Uterus (tissue), 4 donors: ENCODE data around the gene PGGHG. TPM values are rescaled to one million over a fixed set of nuclear protein-coding genes. Genes with fewer than 3 reads are reported as not detected.
"Not testable (repeated sequence)": the region's sequence is repeated elsewhere in the genome, so short reads cannot be mapped to it uniquely, and the experiment has no call there.

Experiments
- DNase-seq, 2 donors: peaks; one replicate each; pipeline ENCODE4 v3.0.0-alpha.2; 2019 to 2020
- H3K27ac ChIP-seq, 2 donors: fragments of 200-600 bp; sonication (generic); 1 replicate in 1 of 2; 2 replicates in 1 of 2; pipeline ENCODE4 v1.5.1; 2016 to 2018
- H3K27me3 ChIP-seq, 2 donors: fragments of 200-600 bp; sonication (generic); one replicate each; pipeline ENCODE4 v1.5.1; 2018 to 2019; ENCODE audit warnings: control low read depth in 1 of 2
- H3K36me3 ChIP-seq, 2 donors: fragments of 200-600 bp; sonication (generic); one replicate each; pipeline ENCODE4 v1.5.1; 2019; ENCODE audit warnings: control low read depth in 1 of 2
- H3K4me1 ChIP-seq, 2 donors: fragments of 200-600 bp; sonication (generic); one replicate each; pipeline ENCODE4 v1.5.1; 2018 to 2019; ENCODE audit warnings: control low read depth in 1 of 2
- H3K4me3 ChIP-seq, 2 donors: fragments of 200-600 bp; sonication (generic); 1 replicate in 1 of 2; 2 replicates in 1 of 2; pipeline ENCODE4 v1.5.1; 2018 to 2019; ENCODE audit warnings: mild to moderate bottlenecking in 1 of 2
- H3K9me3 ChIP-seq, 2 donors: fragments of 200-600 bp; sonication (generic); one replicate each; pipeline ENCODE4 v1.5.1; 2019; ENCODE audit warnings: control low read depth in 1 of 2
- POLR2A ChIP-seq, 2 donors: fragments of 450-650 bp; IDR thresholded peaks; one replicate each; pipeline ENCODE4 v1.6.1; 2016; ENCODE audit warnings: antibody characterized with exemption in 2 of 2, mild to moderate bottlenecking in 1 of 2, moderate library complexity in 1 of 2
- intact Hi-C: fragments of 100-400 bp; cut with DNase I; formaldehyde crosslinking; loops from one replicate; pipeline ENCODE4 v1.15.1; 2023; ENCODE audit warnings: low total_unique reads
- total RNA-seq, 4 donors: library from RNA; depleted of rRNA in 3 of 4; stranded (reverse); fragments of >200 nt in 3 of 4; gene quantifications; one replicate each; pipeline versions ENCODE4 v1.1.0 to v1.2.4, GENCODE V29; 2014 to 2023
- TF ChIP-seq, protein P1 (sequence below), 4 experiments: fragments of 200-600 bp in 2 of 4; fragments of 450-650 bp in 2 of 4; sonication (generic) in 2 of 4; IDR thresholded peaks; one replicate each; pipeline ENCODE4 v1.5.1; 2016 to 2019; ENCODE audit warnings: antibody characterized with exemption in 4 of 4, mild to moderate bottlenecking in 2 of 4, moderate library complexity in 1 of 4
- donor health status: DM: yes; HTN: yes; CAD: no.

Gene PGGHG
- total RNA-seq, 4 donors from 2014 or later, result 7.9 to 29.1 (median 14.2) TPM

DNA sequence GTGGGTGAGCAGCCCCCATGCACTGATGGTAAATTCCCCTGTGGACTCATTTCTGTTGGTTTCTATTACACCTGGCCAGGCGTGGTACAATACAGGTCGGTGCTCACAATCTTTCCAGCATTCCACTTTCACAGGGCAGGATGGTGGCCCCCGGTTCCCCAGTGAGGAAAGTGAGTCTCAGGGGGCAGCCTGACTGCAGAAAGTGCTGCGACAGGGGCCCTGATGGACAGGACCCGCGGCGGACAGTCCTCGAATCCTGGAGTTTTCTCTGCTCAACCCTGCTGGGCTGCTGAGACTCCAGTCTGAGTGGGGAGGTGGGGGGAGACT lies 3.1 kb upstream of the PGGHG start:
- Histone ChIP-seq H3K9me3 (no peaks in the 10 kb centered on the region), H3K36me3 (no peaks in the 10 kb centered on the region), H3K4me1 (peaks cover 0 to 6% of the 10 kb centered on the region in 2 donors), H3K27me3 (peaks cover 9 to 25% of the 10 kb centered on the region in 2 donors), H3K4me3 (no peak overlapping the region), H3K27ac (no peak overlapping the region)
- DNase-seq, result no peak
- intact Hi-C loops, result no loop called here
- TF ChIP-seq, protein P1, sequence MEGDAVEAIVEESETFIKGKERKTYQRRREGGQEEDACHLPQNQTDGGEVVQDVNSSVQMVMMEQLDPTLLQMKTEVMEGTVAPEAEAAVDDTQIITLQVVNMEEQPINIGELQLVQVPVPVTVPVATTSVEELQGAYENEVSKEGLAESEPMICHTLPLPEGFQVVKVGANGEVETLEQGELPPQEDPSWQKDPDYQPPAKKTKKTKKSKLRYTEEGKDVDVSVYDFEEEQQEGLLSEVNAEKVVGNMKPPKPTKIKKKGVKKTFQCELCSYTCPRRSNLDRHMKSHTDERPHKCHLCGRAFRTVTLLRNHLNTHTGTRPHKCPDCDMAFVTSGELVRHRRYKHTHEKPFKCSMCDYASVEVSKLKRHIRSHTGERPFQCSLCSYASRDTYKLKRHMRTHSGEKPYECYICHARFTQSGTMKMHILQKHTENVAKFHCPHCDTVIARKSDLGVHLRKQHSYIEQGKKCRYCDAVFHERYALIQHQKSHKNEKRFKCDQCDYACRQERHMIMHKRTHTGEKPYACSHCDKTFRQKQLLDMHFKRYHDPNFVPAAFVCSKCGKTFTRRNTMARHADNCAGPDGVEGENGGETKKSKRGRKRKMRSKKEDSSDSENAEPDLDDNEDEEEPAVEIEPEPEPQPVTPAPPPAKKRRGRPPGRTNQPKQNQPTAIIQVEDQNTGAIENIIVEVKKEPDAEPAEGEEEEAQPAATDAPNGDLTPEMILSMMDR (IDR thresholded peaks at IDR 0.05), result no peak
- no peak for TF ChIP-seq POLR2A (IDR thresholded peaks at IDR 0.05)

DNA sequence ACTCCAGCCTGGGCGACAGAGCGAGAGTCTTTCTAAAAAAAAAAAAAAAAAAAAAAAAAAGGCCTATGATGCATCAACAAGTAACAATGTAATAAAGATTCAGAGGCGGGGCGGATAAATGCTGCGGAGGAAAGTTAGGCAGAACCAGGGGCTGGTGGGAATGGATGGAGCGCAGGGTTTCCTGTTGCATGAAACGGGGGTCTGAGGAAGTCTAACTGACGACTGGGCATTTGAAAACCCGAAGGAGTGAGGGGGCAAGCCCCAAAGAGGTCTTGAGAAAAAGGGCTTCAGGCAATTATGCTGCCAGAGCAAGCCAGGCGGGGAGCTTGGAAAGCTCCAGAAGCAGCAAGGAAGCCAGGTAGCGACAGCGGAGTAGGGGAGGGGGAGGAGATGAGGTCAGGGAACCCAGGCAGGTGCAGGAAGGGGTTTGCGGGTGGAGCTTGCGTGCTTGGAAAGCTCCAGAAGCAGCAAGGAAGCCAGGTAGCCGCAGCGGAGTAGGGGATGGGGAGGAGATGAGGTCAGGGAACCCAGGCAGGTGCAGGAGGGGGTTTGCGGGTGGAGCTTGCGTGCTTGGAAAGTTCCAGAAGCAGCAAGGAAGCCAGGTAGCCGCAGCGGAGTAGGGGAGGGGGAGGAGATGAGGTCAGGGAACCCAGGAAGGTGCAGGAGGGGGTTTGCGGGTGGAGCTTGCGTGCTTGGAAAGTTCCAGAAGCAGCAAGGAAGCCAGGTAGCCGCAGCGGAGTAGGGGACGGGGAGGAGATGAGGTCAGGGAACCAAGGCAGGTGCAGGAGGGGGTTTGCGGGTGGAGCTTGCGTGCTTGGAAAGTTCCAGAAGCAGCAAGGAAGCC lies 1.7 kb upstream of the PGGHG start:
- H3K9me3 ChIP-seq, intact Hi-C loops, H3K27ac ChIP-seq, H3K4me1 ChIP-seq, H3K4me3 ChIP-seq, H3K36me3 ChIP-seq: not testable (repeated sequence)
- peaks cover 0 to 11% of the 10 kb centered on the region in 2 donors for H3K27me3 ChIP-seq
- peak; percentile 11 to 19 for DNase-seq

DNA sequence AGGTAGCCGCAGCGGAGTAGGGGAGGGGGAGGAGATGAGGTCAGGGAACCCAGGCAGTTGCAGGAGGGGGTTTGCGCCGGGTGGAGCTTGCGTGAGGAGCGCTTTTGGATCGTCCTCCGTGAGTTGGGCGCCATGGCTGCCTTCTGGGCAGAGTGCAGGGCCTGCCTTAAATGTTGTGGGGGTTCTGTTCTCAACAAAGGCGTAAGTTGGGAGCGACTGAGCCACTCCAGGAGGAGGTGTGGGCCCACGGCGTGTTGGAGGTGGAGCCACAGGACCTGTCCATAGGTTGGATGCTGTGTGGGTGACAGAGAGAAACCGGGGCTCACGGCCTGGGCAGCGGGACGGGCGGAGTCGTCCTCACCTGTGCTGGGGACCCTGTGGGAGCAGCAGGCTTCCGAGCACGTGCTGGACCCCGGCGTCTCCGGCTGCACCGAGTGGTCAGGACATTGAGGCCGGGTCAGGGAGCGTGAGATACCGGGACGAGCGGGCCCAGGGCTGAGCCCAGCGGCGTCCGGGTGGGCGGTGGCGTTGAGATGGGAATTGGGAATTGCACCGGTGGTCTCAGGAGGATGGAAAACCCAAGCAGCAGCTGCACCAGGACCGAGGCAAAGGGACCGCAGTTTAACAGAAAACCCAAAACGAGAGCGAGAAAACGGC lies 977 bp upstream of the PGGHG start:
- DNase-seq, result peak; percentile 15 to 22
- Histone ChIP-seq H3K4me3 (peak overlapping the region; percentile 29 to 62), H3K4me1 (peaks cover 0 to 6% of the 10 kb centered on the region in 2 donors), H3K9me3 (no peaks in the 10 kb centered on the region), H3K27me3 (peaks cover 0 to 4% of the 10 kb centered on the region in 2 donors), H3K36me3 (no peaks in the 10 kb centered on the region), H3K27ac (no peak overlapping the region)
- intact Hi-C loops, result no loop called here
- TF ChIP-seq, protein P1 (IDR thresholded peaks at IDR 0.05), result no peak
- no peak for TF ChIP-seq POLR2A (IDR thresholded peaks at IDR 0.05)

DNA sequence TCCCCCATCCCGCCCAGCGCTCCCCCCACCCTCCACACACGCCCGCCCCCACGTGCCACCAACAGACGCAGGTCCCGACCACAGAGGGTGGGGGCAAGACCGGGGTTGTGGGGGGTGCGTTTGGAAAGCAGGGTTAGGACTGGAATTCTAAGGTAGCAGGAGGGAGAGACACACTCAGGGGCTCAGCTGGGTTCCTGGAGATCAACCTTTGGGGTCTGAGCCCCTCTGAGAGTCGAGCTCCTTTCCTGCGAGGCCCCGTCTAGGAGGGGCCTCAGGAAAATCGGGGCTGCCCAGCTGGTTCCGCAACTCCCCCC lies 429 bp downstream of the PGGHG start:
- no peaks in the 10 kb centered on the region for H3K36me3 ChIP-seq
- peaks cover 0 to 6% of the 10 kb centered on the region in 2 donors for H3K4me1 ChIP-seq
- TF ChIP-seq, protein P1 (IDR thresholded peaks at IDR 0.05), result no peak
- no peak for TF ChIP-seq POLR2A (IDR thresholded peaks at IDR 0.05)
- intact Hi-C loops, result no loop called here
- H3K4me3 ChIP-seq, result peak overlapping the region; percentile 29 to 62
- H3K27me3 ChIP-seq, result peaks cover 0 to 4% of the 10 kb centered on the region in 2 donors
- H3K9me3 ChIP-seq, result no peaks in the 10 kb centered on the region
- DNase-seq, result peak; percentile 15 to 18
- peak overlapping the region; percentile 57 to 61 for H3K27ac ChIP-seq

DNA sequence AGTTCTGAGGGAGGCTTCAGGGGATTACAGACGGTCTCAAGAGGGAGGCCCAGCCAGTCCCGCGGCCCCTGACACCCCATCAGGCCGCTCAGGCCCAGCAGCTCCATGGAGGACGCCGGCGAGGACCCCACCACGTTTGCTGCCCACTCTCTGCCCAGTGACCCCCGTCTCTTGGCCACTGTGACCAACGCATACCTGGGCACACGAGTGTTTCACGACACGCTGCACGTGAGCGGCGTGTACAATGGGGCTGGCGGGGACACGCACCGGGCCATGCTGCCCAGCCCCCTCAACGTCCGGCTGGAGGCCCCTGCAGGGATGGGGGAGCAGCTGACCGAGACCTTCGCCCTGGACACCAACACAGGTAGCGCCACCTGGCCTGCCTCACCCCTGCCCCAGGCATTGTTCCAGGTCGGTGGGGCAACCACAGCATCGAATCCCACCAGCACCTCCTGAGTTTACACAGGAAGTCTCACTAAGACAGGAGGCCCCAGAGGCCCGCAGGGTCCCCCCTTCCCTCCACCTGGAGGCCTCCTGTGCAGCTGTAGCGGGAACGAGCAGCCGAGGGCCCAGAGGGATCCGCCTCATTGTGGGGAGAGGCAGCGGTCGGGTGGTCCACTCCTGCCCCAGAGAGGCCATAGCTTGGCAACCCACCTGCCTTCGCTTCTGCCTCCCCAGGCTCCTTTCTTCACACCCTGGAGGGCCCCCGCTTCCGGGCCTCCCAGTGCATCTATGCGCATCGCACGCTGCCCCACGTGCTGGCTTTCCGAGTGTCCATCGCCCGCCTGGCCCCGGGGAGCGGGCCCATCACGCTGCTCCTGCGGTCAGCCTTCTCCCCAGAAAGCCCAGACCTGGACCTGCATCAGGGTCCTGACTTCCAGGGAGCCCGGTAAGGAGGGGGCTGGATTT lies 1.0 kb downstream of the PGGHG start:
- H3K36me3 ChIP-seq, result no peaks in the 10 kb centered on the region
- peak; percentile 16 for DNase-seq
- no peaks in the 10 kb centered on the region for H3K27me3 ChIP-seq
- no peaks in the 10 kb centered on the region for H3K9me3 ChIP-seq
- peak overlapping the region in 1 of 2 donors; percentile 61 for H3K27ac ChIP-seq
- peak overlapping the region in 1 of 2 donors; percentile 29 for H3K4me3 ChIP-seq
- TF ChIP-seq, protein P1 (IDR thresholded peaks at IDR 0.05), result no peak
- TF ChIP-seq POLR2A (IDR thresholded peaks at IDR 0.05), result no peak
- intact Hi-C loops, result loop anchor here (5.0 kb wide), 1 partner anchor 77 kb away; the partner anchor contains the start of gene B4GALNT4
- peaks cover 0 to 6% of the 10 kb centered on the region in 2 donors for H3K4me1 ChIP-seq
